HepG2 (cell line): ENCODE measurements around the gene TOM1L2. TPM values are rescaled to one million over a fixed set of nuclear protein-coding genes. Genes with fewer than 3 reads are reported as not detected.

Experiments
- ATAC-seq: fragments of 200-7000 bp; cut with Tn5 transposase; 3 replicates; pipeline ENCODE4 v1.9.1; 2020; ENCODE audit warnings: mild to moderate bottlenecking, moderate library complexity
- BruUV-seq: library from RNA; stranded (reverse); fragments of 400-500 nt; replicated peaks from 2 replicates; lab custom pipeline; 2021; lab: Mats Ljungman, UMichigan
- CTCF ChIA-PET: fragments of 300-600 bp; formaldehyde crosslinking; extraction: SDS; loops from one replicate; lab custom pipeline; 2021; ENCODE audit warnings: low total read pairs, inconsistent platforms, low intra/inter-chr PET ratio; lab: Yijun Ruan, JAX
- POLR2A ChIA-PET: fragments of 350-600 bp; sonication (Branson Sonifier 250); formaldehyde crosslinking; loops from one replicate; lab custom pipeline; 2020; ENCODE audit warnings: antibody characterized with exemption, inconsistent platforms; lab: Yijun Ruan, JAX
- DNase-seq: peaks from one replicate; pipeline ENCODE4 v3.0.0-alpha.2; 2015; ENCODE audit warnings: low spot score
- FAIRE-seq: peaks from 3 replicates; lab custom pipeline; 2011; peaks lifted over from hg19 to GRCh38; lab: Jason Lieb, UNC
- H2AFZ ChIP-seq: one replicate; pipeline ENCODE4 v1.6.1; 2011; ENCODE audit warnings: low read length, inconsistent platforms
- H3K27ac ChIP-seq: fragments of 300-600 bp; 3 replicates; pipeline ENCODE4 v1.8.0; 2011; ENCODE audit warnings: mixed run types, mild to moderate bottlenecking, mixed read lengths, low read length, inconsistent platforms; ENCODE audit not compliant: insufficient read depth; ENCODE audit errors: extremely low read length
- H3K27me3 ChIP-seq, 2 experiments: fragments of 200-600 bp in 1 of 2; 2 replicates in 1 of 2; 3 replicates in 1 of 2; pipeline versions ENCODE4 v1.6.0 to v1.8.0; 2011; ENCODE audit warnings: low read length in 2 of 2, mild to moderate bottlenecking in 2 of 2, moderate library complexity in 2 of 2, inconsistent platforms in 1 of 2; ENCODE audit not compliant: insufficient read depth in 2 of 2, control insufficient read depth in 1 of 2
- H3K36me3 ChIP-seq, 2 experiments: fragments of 200-600 bp in 1 of 2; replicated peaks in 1 of 2; 2 replicates in 1 of 2; 3 replicates in 1 of 2; pipeline versions ENCODE4 v1.5.1 to v1.8.0; 2011; ENCODE audit warnings: low read length in 2 of 2, inconsistent platforms in 1 of 2; ENCODE audit not compliant: insufficient read depth in 2 of 2, control insufficient read depth in 1 of 2
- H3K4me1 ChIP-seq: 2 replicates; pipeline ENCODE4 v1.5.1; 2012; ENCODE audit warnings: low read length, inconsistent platforms; ENCODE audit not compliant: insufficient read depth
- H3K4me2 ChIP-seq: 2 replicates; pipeline ENCODE4 v1.6.0; 2011; ENCODE audit warnings: low read depth, low read length, inconsistent platforms
- H3K4me3 ChIP-seq, 3 experiments: fragments of 200-600 bp in 1 of 3; sonication (generic), shearing (Covaris generic) in 1 of 3; replicated peaks in 1 of 3; 2 replicates each; pipeline ENCODE4 v1.5.1; 2011 to 2016; ENCODE audit warnings: low read length in 3 of 3, inconsistent platforms in 2 of 3, low read depth in 2 of 3, mild to moderate bottlenecking in 2 of 3, control low read depth in 1 of 3, mixed read lengths in 1 of 3; ENCODE audit not compliant: insufficient read depth in 1 of 3
- H3K79me2 ChIP-seq: one replicate; pipeline ENCODE4 v1.6.1; 2011; ENCODE audit warnings: low read length, inconsistent platforms; ENCODE audit not compliant: insufficient read depth
- H3K9ac ChIP-seq: 2 replicates; pipeline ENCODE4 v1.6.0; 2011; ENCODE audit warnings: mild to moderate bottlenecking, low read depth, low read length, inconsistent platforms; ENCODE audit not compliant: insufficient read depth
- H3K9me3 ChIP-seq: 2 replicates; pipeline ENCODE4 v1.5.1; 2012; ENCODE audit warnings: mild to moderate bottlenecking, low read length
- H4K20me1 ChIP-seq: 2 replicates; pipeline ENCODE4 v1.6.0; 2011; ENCODE audit warnings: inconsistent platforms, mild to moderate bottlenecking, low read length, moderate library complexity; ENCODE audit not compliant: insufficient read depth
- CREB1 ChIP-seq, 2 experiments: fragments of 450-650 bp in 1 of 2; IDR thresholded peaks; 2 replicates each; pipeline ENCODE4 v1.6.1; 2016 to 2017; ENCODE audit warnings: control low read depth in 1 of 2, mild to moderate bottlenecking in 1 of 2, missing compliant biosample characterization in 1 of 2, missing genetic modification characterization in 1 of 2
- HNF1B ChIP-seq: sonication (generic); formaldehyde crosslinking; IDR thresholded peaks from 2 replicates; pipeline ENCODE4 v1.5.1; 2020; ENCODE audit warnings: mild to moderate bottlenecking, moderate library complexity, missing genetic modification reagents
- KDM5A ChIP-seq: fragments of 200-600 bp; sonication (generic); IDR thresholded peaks from 2 replicates; pipeline ENCODE4 v1.7.0; 2018; ENCODE audit warnings: antibody characterized with exemption, mild to moderate bottlenecking, low read length, borderline replicate concordance
- TEAD3 ChIP-seq: optimal IDR thresholded peaks from 2 replicates; pipeline ENCODE3; 2016; ENCODE audit warnings: borderline replicate concordance
- ZBTB38 ChIP-seq: sonication (generic); formaldehyde crosslinking; IDR thresholded peaks from 2 replicates; pipeline ENCODE4 v1.5.1; 2020; ENCODE audit warnings: mild to moderate bottlenecking, missing genetic modification reagents
- ZBTB8A ChIP-seq: sonication (generic); formaldehyde crosslinking; IDR thresholded peaks from 2 replicates; pipeline ENCODE4 v1.4.0; 2020; ENCODE audit warnings: mild to moderate bottlenecking, low read depth, missing genetic modification reagents, borderline replicate concordance
- ZNF781 ChIP-seq: sonication (generic); formaldehyde crosslinking; IDR thresholded peaks from 2 replicates; pipeline ENCODE4 v1.5.1; 2020; ENCODE audit warnings: borderline replicate concordance, mild to moderate bottlenecking, missing genetic modification reagents; ENCODE audit errors: not compliant biosample characterization
- WGBS: methylation state at CpG from one replicate; pipeline ENCODE4 v1.1.6; 2017; ENCODE audit warnings: low lambda C conversion rate; 5-methylcytosine and 5-hydroxymethylcytosine counted together
- in situ Hi-C: cut with HindIII; loops from 2 replicates; pipeline ENCODE4 v1.10.0; 2017; ENCODE audit warnings: low pct_unique_long_range_greater_than_20kb; ENCODE audit not compliant: extremely low pct_ligation_motif_present
- intact Hi-C: fragments of 100-400 bp; cut with micrococcal nuclease; formaldehyde crosslinking; loops from one replicate; pipeline ENCODE4 v1.10.0; 2022; ENCODE audit not compliant: unreplicated experiment
- polyA plus RNA-seq, 8 experiments: library from polyadenylated mRNA; depleted of rRNA in 3 of 8; stranded (reverse) in 7 of 8; unstranded in 1 of 8; fragments of >200 nt; fragmentation: Illumina TruSeq in 4 of 8; extraction: Trizol in 4 of 8; gene quantifications; 2 replicates each; pipeline versions ENCODE4 v1.2.1 to v1.2.3, GENCODE V29; 2011 to 2016; ENCODE audit warnings: low read depth in 4 of 8, missing spikeins in 1 of 8, mixed read lengths in 1 of 8; ENCODE audit not compliant: insufficient read depth in 1 of 8
- total RNA-seq, 5 experiments: library from RNA; depleted of rRNA; stranded (reverse); fragments of >200 nt; fragmentation: Illumina TruSeq; extraction: Trizol; gene quantifications; 2 replicates each; pipeline ENCODE4 v1.2.3, GENCODE V29; 2016; ENCODE audit warnings: low read depth in 1 of 5
- TF ChIP-seq, protein P1 (sequence below): sonication (generic); formaldehyde crosslinking; IDR thresholded peaks from 2 replicates; pipeline ENCODE4 v1.5.0; 2020; ENCODE audit warnings: mild to moderate bottlenecking, missing genetic modification reagents, borderline replicate concordance

TOM1L2 gene
- total and polyA plus RNA-seq, 2 of the 13 experiments (the other 11 are each of a cell fraction or from before 2014, with no cell fraction given), result 4.7 to 7.4 TPM

DNA sequence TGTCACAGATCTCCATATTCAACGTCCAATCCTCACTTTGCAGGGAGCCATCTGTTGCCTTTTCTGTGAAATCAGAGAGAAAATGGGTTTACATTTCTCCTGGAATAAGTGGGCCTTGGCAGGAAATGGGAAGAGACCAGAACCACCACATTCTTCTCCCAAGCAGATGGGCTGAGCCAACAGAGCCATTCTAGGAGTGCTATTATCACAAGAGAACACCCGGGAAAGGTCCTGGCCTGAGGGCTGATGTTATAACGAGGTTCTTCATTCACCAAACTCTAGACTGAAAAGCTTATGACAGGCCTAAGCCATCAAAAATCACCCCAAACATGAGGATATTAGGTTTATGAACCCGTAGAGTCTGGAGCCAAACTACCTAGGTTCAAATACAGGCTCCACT, 64.7 kb downstream of the TOM1L2 start:
- H3K27me3 ChIP-seq, result no peaks in the 10 kb centered on the region
- H3K4me3 ChIP-seq, result no peak overlapping the region
- no peak overlapping the region for H3K4me2 ChIP-seq
- ATAC-seq (no peak), DNase-seq (no peak), FAIRE-seq (no peak)
- H3K4me1 ChIP-seq, result peaks cover 55% of the 10 kb centered on the region
- WGBS, result 98% methylated on average over 4 of the region's 4 CpGs
- intact Hi-C loops (no loop called here), in situ Hi-C loops (no loop called here)
- no peaks in the 10 kb centered on the region for H3K9me3 ChIP-seq
- no peaks in the 10 kb centered on the region for H3K79me2 ChIP-seq
- no peak overlapping the region for H3K9ac ChIP-seq
- ChIA-PET POLR2A (no interaction called here), CTCF (no interaction called here)
- H4K20me1 ChIP-seq, result no peaks in the 10 kb centered on the region
- no peak overlapping the region for H3K27ac ChIP-seq
- no peaks in the 10 kb centered on the region for H3K36me3 ChIP-seq
- H2AFZ ChIP-seq, result no peak overlapping the region
- TF ChIP-seq HNF1B (no peak), CREB1 (IDR thresholded peaks at IDR 0.05) (0 out of 2 replicates have a peak, but pooled peaks have one; percentile 23), CREB1 (CRISPR knock-in tag; IDR thresholded peaks at IDR 0.05) (no peak)
- no TSS peak for BruUV-seq

GRCh38 chr17:17906418-17907215, 65.6 kb downstream of the TOM1L2 start:
- no TSS peak for BruUV-seq
- WGBS, result 43% methylated on average over 10 of the region's 10 CpGs
- TF ChIP-seq ZBTB8A (no peak), ZNF781 (CRISPR knock-in tag) (no peak), KDM5A (no peak), ZBTB38 (CRISPR knock-in tag) (peak; percentile 58; the same call in 1 of the 2 replicates), TEAD3 (CRISPR knock-in tag) (peak; percentile 14)
- TF ChIP-seq, protein P1, sequence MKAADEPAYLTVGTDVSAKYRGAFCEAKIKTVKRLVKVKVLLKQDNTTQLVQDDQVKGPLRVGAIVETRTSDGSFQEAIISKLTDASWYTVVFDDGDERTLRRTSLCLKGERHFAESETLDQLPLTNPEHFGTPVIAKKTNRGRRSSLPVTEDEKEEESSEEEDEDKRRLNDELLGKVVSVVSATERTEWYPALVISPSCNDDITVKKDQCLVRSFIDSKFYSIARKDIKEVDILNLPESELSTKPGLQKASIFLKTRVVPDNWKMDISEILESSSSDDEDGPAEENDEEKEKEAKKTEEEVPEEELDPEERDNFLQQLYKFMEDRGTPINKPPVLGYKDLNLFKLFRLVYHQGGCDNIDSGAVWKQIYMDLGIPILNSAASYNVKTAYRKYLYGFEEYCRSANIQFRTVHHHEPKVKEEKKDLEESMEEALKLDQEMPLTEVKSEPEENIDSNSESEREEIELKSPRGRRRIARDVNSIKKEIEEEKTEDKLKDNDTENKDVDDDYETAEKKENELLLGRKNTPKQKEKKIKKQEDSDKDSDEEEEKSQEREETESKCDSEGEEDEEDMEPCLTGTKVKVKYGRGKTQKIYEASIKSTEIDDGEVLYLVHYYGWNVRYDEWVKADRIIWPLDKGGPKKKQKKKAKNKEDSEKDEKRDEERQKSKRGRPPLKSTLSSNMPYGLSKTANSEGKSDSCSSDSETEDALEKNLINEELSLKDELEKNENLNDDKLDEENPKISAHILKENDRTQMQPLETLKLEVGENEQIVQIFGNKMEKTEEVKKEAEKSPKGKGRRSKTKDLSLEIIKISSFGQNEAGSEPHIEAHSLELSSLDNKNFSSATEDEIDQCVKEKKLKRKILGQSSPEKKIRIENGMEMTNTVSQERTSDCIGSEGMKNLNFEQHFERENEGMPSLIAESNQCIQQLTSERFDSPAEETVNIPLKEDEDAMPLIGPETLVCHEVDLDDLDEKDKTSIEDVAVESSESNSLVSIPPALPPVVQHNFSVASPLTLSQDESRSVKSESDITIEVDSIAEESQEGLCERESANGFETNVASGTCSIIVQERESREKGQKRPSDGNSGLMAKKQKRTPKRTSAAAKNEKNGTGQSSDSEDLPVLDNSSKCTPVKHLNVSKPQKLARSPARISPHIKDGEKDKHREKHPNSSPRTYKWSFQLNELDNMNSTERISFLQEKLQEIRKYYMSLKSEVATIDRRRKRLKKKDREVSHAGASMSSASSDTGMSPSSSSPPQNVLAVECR (CRISPR knock-in tag), result no peak

More at GRCh38 chr17:17906418-17907215, 65.6 kb downstream of the TOM1L2 start:
- FAIRE-seq, result no peak
- Histone ChIP-seq H3K27me3 (no peaks in the 10 kb centered on the region), H3K4me1 (peaks cover 64% of the 10 kb centered on the region), H4K20me1 (no peaks in the 10 kb centered on the region), H3K4me3 (no peak overlapping the region), H3K27ac (no peak overlapping the region), H3K9me3 (no peaks in the 10 kb centered on the region), H3K9ac (no peak overlapping the region), H3K79me2 (no peaks in the 10 kb centered on the region), H3K4me2 (no peak overlapping the region), H2AFZ (no peak overlapping the region), H3K36me3 (no peaks in the 10 kb centered on the region)
- in situ Hi-C loops, result no loop called here
- no peak; the same call in 2 of the 3 replicates for ATAC-seq
- intact Hi-C loops, result no loop called here
- POLR2A ChIA-PET, result no interaction called here
- CTCF ChIA-PET, result no interaction called here
- DNase-seq, result no peak
